ENCODE results near the gene GTF2H4.

The GTF2H4 gene

GRCh38 chr6:30889921-30890645 lies 17.9 kb upstream of the GTF2H4 start:
- no peak overlapping the region for H3K4me3 Mint-ChIP-seq
- no peaks in the 10 kb centered on the region for H3K9me3 Mint-ChIP-seq
- H3K27ac Mint-ChIP-seq = peak overlapping the region; percentile 98

DNA sequence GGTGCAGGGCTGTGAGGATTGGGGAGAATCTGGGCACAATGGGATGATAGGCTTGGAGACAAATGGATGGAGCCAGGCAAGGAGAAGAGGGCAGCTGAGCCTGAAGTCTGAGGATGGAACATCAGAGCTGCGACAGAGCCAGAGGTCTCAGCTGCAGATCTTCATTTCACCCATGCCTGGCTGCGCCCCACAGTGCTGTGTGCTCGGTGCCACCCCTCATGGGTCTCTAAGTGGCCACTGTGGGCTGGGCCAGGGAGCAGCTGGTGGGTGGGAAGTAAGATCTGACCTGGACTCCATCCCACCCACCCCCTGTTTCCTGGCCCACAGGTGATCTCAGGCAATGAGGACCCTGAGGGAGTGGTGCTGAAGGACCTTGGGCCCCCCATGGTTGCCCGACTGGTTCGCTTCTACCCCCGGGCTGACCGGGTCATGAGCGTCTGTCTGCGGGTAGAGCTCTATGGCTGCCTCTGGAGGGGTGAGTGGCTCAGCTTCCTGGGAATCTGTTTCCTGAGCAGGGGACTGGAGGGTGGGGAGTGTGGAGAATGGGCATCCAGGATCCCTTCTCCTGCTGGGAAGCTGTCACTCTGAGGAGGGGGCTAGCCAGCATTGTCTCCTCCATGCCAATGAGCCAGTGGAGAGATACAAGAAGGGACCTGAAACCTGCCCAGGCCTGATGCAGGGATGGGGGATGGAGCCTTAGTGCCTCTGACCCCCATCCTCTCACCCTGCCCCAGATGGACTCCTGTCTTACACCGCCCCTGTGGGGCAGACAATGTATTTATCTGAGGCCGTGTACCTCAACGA lies 17.2 kb upstream of the GTF2H4 start:
- peaks cover 52% of the 10 kb centered on the region for H3K4me1 Mint-ChIP-seq
- H3K27me3 Mint-ChIP-seq (ENCODE audit: low read depth, poor library complexity) = no peaks in the 10 kb centered on the region
- peak overlapping the region; percentile 98 for H3K27ac Mint-ChIP-seq
- TF ChIP-seq CTCF (IDR thresholded peaks at IDR 0.05) = no peak
- H3K36me3 Mint-ChIP-seq (ENCODE audit: low read depth) = peaks cover 45% of the 10 kb centered on the region
- H3K9me3 Mint-ChIP-seq = no peaks in the 10 kb centered on the region
- DNase-seq = no peak
- H3K4me3 Mint-ChIP-seq = no peak overlapping the region

More at GRCh38 chr6:30889921-30890645, 17.9 kb upstream of the GTF2H4 start:
- H3K36me3 Mint-ChIP-seq (ENCODE audit: low read depth) = peaks cover 41% of the 10 kb centered on the region
- peaks cover 59% of the 10 kb centered on the region for H3K4me1 Mint-ChIP-seq
- no peak for TF ChIP-seq CTCF (IDR thresholded peaks at IDR 0.05)
- H3K27me3 Mint-ChIP-seq (ENCODE audit: low read depth, poor library complexity) = peaks cover 7% of the 10 kb centered on the region
- DNase-seq = no peak

DNA sequence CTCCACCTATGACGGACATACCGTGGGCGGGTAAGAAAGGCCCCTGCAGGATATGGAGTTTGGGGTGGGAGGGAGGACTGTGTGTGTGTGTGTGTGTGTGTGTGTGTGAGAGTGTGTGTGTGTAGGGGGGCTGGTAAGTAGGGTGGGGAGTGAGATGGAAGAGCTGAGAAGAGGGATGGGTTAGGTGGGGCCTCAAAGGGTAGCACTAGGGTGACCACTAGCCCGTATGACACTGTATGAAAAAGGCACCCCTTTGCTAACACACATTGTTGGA lies 16.6 kb upstream of the GTF2H4 start:
- Mint-ChIP-seq H3K27ac (no peak overlapping the region), H3K27me3 (ENCODE audit: low read depth, poor library complexity) (no peaks in the 10 kb centered on the region), H3K4me3 (no peak overlapping the region), H3K9me3 (no peaks in the 10 kb centered on the region), H3K4me1 (peaks cover 46% of the 10 kb centered on the region), H3K36me3 (ENCODE audit: low read depth) (peaks cover 48% of the 10 kb centered on the region)
- no peak for TF ChIP-seq CTCF (IDR thresholded peaks at IDR 0.05)
- no peak for DNase-seq

GRCh38 chr6:30891816-30892538 lies 16.0 kb upstream of the GTF2H4 start:
- no peak overlapping the region for H3K27ac Mint-ChIP-seq
- H3K4me3 Mint-ChIP-seq = no peak overlapping the region
- H3K36me3 Mint-ChIP-seq (ENCODE audit: low read depth) = peaks cover 52% of the 10 kb centered on the region

GRCh38 chr6:30893001-30893591 lies 14.9 kb upstream of the GTF2H4 start:
- Mint-ChIP-seq H3K4me1 (peaks cover 29% of the 10 kb centered on the region), H3K27me3 (ENCODE audit: low read depth, poor library complexity) (no peaks in the 10 kb centered on the region), H3K36me3 (ENCODE audit: low read depth) (peaks cover 56% of the 10 kb centered on the region), H3K4me3 (no peak overlapping the region), H3K9me3 (no peaks in the 10 kb centered on the region), H3K27ac (no peak overlapping the region)
- TF ChIP-seq CTCF (IDR thresholded peaks at IDR 0.05) = no peak
- no peak for DNase-seq

More at GRCh38 chr6:30891816-30892538, 16.0 kb upstream of the GTF2H4 start:
- H3K27me3 Mint-ChIP-seq (ENCODE audit: low read depth, poor library complexity) = no peaks in the 10 kb centered on the region
- TF ChIP-seq CTCF (IDR thresholded peaks at IDR 0.05) = no peak
- peaks cover 40% of the 10 kb centered on the region for H3K4me1 Mint-ChIP-seq
- no peak for DNase-seq
- H3K9me3 Mint-ChIP-seq = no peaks in the 10 kb centered on the region

Measured in nephron progenitor cell (in vitro differentiated cells).